HG03558 (cell line): Measurements from ENCODE around the gene GMDS.

Experiments
- ATAC-seq: cut with Tn5 transposase; IDR thresholded peaks from one replicate; pipeline ENCODE4 v1.9.1; 2021; ENCODE audit warnings: moderate number of reproducible peaks; ENCODE audit not compliant: unreplicated experiment; ENCODE audit errors: extremely low read depth

GMDS gene

GRCh38 chr6:1962201-1962600 lies 283.2 kb downstream of the GMDS start:
- no peak for ATAC-seq

DNA sequence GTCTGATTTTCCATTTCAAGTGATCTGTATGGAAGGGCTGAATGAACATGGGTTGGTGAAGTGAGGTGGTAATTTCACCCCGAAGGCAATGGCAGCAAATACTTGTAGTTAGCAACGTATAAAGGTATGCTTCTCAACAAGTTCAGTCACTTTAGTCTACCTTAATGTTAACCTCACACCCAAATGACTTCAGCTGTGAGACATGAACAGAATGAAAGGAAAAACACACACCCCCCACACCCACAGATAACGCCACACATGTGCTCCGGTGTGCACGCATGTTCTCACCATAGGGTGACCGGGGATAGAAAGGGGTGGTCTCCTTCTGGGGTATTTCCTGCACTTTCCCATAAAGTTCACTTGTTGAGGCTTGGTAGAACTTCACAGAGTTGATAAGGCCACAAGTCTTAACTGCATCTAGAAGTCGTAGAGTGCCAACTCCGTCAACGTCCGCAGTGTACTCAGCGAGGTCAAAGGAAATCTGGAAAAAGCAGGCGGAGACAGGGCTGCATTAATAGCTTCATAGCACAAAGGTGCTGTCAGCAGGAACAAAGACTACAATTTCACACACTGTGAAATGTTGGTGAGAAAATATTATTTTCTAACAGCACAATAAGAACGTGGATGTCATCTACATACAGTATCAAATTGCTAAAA lies 284.8 kb downstream of the GMDS start:
- ATAC-seq = no peak

- ATAC-seq = no peak
Observed at GRCh38 chr6:1958257-1958656, 287.1 kb downstream of the GMDS start.

DNA sequence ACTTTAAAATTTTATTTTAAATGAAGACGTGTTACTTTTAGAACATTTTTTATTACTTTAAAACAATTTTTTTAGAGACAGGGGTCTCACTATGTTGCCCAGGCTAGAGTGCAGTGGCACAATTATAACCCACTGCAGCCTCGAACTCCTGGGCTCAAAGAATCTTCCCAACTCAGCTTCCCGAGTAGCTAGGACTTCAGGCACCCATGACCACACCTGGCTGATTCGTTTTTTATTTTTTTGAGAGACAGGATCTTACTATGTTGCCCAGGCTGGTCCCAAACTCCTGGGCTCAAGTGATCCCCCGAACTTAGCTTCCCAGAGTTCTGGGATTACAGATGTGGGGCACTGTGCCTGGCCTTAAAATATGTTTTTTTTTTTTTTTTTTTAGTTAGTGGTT lies 287.7 kb downstream of the GMDS start:
- no peak for ATAC-seq

GRCh38 chr6:1952740-1953360 lies 292.6 kb downstream of the GMDS start:
- no peak for ATAC-seq

DNA sequence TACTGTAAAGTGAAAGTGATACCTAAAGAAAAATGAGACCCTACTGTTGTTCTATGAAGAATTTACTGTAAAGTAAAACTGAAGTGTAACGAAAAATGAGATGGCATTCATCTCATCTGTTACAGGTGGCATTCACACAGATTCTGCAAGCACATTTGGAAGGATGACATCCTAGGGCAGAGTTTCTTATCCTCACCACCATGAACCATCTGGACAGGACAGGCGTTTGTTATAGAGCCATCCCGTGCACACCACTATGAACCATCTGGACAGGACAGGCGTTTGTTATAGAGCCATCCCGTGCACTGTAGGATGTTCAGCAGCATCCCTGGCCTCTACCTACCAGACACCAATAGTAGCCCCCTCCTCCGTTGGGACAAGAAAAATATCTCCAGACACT lies 294.8 kb downstream of the GMDS start:
- no peak for ATAC-seq

GRCh38 chr6:1949538-1949937 lies 295.9 kb downstream of the GMDS start:
- ATAC-seq = no peak

DNA sequence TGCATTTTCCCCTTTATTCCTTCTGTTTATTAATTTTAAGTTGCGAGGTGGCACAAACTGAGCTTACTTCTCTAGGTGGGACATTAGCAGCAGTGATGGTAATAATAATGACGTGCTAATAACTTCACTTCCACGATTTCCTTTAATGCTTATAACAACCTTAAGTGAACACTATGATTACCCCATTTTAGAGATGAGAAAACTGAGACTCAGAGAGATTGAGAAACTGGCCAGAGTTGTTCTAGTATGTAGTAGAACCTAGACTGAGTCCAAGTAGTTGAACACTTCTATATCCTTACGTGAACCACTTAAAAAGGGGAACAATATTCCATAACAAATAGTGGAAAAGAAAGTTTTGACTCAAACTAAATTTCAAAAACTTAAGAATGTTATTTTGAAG lies 297.5 kb downstream of the GMDS start:
- no peak for ATAC-seq

DNA sequence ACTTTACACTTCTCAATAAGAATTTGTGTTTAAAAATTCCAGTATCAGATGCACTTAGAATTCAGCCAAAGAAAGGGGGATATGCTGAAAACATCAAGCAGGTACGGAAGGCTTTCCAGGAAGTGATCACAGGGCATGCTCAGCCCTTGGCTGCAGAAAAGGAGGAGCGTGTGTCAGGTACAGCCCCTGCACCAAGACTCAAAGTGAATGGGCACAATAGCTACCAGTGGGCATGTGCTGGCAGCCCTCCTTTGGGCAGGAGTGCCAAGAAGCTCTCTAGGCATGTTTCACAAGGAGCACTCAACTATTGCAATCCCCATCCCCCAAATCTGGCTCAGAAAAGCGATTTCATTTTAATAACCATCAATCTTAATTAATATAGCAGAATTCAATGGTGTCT lies 298.8 kb downstream of the GMDS start:
- no peak for ATAC-seq

- ATAC-seq = no peak
Observed at GRCh38 chr6:1945235-1945832, 300.1 kb downstream of the GMDS start.

DNA sequence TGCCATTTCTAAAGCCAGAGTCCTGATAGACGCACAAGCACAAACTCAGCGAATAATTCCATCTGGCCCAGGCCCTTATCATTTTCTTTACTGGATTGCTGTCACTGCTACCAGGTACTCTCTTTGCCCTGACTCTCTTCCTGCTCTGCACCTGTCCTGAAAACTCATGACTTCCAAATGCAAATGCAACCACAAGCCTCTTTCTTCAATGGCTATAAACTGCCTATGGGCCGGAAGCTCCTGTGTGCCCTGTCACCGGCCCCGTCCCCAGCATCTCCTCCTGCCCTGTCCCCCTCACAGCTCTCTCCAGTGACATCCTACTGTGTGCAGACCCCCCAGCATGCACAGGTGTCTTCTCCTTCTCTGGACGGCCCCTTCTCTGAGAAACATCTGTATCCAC lies 302.6 kb downstream of the GMDS start:
- ATAC-seq = no peak

GRCh38 chr6:1941534-1941933 lies 303.9 kb downstream of the GMDS start:
- ATAC-seq = no peak

GRCh38 chr6:1940381-1940780 lies 305.0 kb downstream of the GMDS start:
- ATAC-seq = no peak

GRCh38 chr6:1933292-1933691 lies 312.1 kb downstream of the GMDS start:
- no peak for ATAC-seq

- no peak for ATAC-seq
Observed at GRCh38 chr6:1931817-1932216, 313.6 kb downstream of the GMDS start.

DNA sequence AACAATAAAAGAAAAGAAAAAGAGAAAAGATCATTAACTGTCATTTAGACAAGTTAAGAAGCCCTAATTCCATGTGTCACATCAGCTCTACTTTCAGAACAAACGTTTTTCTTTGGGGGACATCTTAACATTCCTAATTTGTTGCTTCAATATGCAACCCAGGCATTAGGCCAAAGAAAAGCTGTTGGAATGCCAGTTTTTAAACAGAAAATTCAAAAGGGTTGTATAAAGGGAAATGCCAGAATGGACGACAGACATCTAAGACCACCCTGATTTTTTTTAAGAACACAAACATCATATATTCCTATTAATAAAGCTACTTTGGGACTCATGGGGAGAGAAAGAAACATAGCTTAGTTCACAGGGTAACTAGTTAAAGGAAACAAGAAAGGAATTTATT lies 315.0 kb downstream of the GMDS start:
- no peak for ATAC-seq

GRCh38 chr6:1929931-1930330 lies 315.5 kb downstream of the GMDS start:
- ATAC-seq = no peak

GRCh38 chr6:1925743-1926430 lies 319.5 kb downstream of the GMDS start:
- no peak for ATAC-seq

DNA sequence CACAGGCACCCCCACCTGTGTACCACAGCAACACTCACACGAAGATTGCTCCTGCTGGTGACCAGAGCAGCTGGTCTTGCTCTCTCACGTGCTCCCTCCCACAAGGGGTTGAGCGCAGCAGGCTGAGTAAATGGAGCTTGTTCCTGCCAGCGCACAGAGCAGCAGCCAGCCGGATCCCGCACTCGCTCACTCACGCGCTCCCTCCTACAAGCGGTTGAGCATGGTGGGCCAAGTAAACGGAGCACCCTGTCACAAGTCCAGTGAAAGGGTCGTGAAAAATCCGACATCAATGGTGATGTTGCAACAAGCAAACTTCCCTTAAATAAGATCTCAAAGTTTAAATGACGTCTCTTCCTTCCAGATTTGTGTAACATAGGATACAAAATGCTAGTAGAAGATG lies 322.0 kb downstream of the GMDS start:
- no peak for ATAC-seq

DNA sequence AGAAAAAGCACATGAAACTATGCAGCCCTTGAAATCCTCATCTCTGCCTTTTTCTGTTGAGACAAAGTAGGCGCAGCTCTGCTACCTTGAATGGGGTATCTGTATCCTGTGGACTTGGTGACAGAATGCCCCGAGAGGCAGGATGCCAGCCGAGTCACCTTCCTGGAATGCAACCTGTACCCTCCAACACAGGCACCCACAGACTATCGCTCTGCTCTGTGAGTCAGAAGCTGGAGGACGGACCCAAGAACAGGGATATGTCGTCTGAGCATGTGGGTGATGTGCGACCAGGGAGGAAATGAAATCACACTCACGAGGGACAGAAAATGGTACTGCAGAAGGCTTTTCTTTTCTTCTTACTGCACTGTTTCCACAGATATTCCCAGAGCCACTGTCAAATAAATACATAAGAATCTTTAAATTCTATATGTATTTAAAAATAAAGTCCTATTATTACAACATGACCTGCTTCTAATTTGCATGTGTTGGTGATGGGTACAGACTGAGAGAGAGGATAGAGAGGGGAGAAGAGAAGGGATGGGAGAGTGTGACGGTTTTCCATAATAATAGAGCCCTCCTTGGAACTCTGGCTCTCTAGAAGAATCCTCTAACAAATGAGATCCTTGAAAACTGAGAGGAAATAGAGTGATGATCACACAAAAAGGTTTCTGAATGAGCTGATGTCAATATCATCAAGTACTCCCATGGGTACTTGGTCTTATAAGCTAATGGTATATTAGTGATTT lies 327.6 kb downstream of the GMDS start:
- no peak for ATAC-seq
